OCI-LY3 (cell line): ENCODE data around the gene AQP1.

Experiments used
- H2AFZ ChIP-seq: fragments of 200-600, 300-600 bp; shearing (Covaris generic); 2 replicates; pipeline ENCODE4 v1.6.0; 2014; ENCODE audit warnings: antibody characterized with exemption, low read depth, low read length
- H3K27ac ChIP-seq: fragments of 200-600, 300-600 bp; sonication (generic); 2 replicates; pipeline ENCODE4 v1.5.1; 2014; ENCODE audit warnings: mild to moderate bottlenecking, low read length, moderate library complexity, mixed read lengths
- H3K27me3 ChIP-seq: fragments of 200-600, 300-600 bp; sonication (generic); 2 replicates; pipeline ENCODE4 v1.6.1; 2014; ENCODE audit warnings: low read depth, low read length, mixed read lengths
- H3K36me3 ChIP-seq: fragments of 200-600, 300-600 bp; sonication (generic); replicated peaks from 2 replicates; pipeline ENCODE3; 2014; ENCODE audit warnings: low read depth, low read length, mixed read lengths
- H3K4me1 ChIP-seq: fragments of 300-600, 200-600 bp; sonication (generic); 2 replicates; pipeline ENCODE4 v1.6.1; 2014; ENCODE audit warnings: low read length, mixed read lengths
- H3K4me2 ChIP-seq: fragments of 200-600, 300-600 bp; sonication (generic); 2 replicates; pipeline ENCODE4 v1.6.1; 2014; ENCODE audit warnings: low read length, mixed read lengths
- H3K4me3 ChIP-seq: fragments of 300-600, 200-600 bp; sonication (generic); 2 replicates; pipeline ENCODE4 v1.5.1; 2014; ENCODE audit warnings: antibody characterized with exemption, mild to moderate bottlenecking, low read length, moderate library complexity
- H3K79me2 ChIP-seq: fragments of 300-600, 200-600 bp; shearing (Covaris generic); 2 replicates; pipeline ENCODE4 v1.6.1; 2014; ENCODE audit warnings: mild to moderate bottlenecking, low read length, mixed read lengths
- H3K9ac ChIP-seq: fragments of 300-600, 200-600 bp; shearing (Covaris generic); 2 replicates; pipeline ENCODE4 v1.6.0; 2014; ENCODE audit warnings: mild to moderate bottlenecking, low read length, moderate library complexity
- H3K9me3 ChIP-seq: fragments of 200-600, 300-600 bp; shearing (Covaris generic); 2 replicates; pipeline ENCODE4 v1.6.1; 2014; ENCODE audit warnings: low read length, mixed read lengths; ENCODE audit not compliant: insufficient read depth
- H4K20me1 ChIP-seq: fragments of 200-600, 300-600 bp; sonication (generic); 2 replicates; pipeline ENCODE4 v1.6.1; 2016; ENCODE audit warnings: low read length, mixed read lengths; ENCODE audit not compliant: insufficient read depth
- CTCF ChIP-seq: fragments of 200-600, 300-600 bp; sonication (generic); IDR thresholded peaks from 2 replicates; pipeline ENCODE4 v1.5.1; 2014; ENCODE audit warnings: antibody characterized with exemption, low read length, low read depth
- EZH2phosphoT487 ChIP-seq: fragments of 200-600 bp; shearing (Covaris generic); IDR thresholded peaks from 2 replicates; pipeline ENCODE4 v1.6.1; 2018; ENCODE audit warnings: antibody characterized with exemption, mixed run types, low read depth

AQP1 gene

GRCh38 chr7:30914596-30914995 lies 2.9 kb downstream of the AQP1 start:
- Histone ChIP-seq H3K9me3 (no peaks in the 10 kb centered on the region), H3K4me3 (no peak overlapping the region), H3K4me1 (peaks cover 7% of the 10 kb centered on the region), H3K4me2 (no peak overlapping the region), H3K9ac (no peak overlapping the region), H3K36me3 (no peaks in the 10 kb centered on the region), H4K20me1 (no peaks in the 10 kb centered on the region), H3K79me2 (no peaks in the 10 kb centered on the region), H2AFZ (no peak overlapping the region), H3K27ac (no peak overlapping the region), H3K27me3 (no peaks in the 10 kb centered on the region)
- TF ChIP-seq EZH2phosphoT487 (no peak), CTCF (no peak)

DNA sequence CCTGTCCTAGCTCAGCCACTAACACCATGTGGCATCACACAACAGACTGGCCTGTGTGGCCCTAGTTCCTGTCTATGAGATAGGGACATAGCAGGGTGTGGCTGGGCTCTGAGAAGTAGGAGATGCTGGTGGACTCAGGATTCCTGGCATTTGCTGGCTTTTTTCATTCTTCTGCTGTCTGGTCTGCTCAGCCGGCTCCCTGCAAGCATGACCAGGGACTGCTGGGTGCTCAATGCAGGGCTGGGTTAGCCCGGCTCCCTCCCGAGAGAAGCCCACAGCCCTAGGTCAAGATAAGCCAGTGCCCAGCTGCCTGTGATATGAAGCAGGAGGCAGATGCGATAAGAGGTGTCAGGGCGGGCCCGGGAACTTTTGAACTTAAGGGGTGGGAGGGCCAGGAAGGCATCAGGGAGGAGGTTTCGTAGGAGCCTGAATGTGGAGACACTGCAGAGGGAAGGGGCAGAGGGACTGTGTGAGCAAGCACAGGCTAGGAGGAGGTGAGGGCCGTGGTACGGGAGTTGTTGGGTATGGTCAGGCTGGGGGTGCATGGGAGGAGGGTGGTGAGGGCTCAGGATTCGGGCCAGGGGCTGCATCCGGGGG lies 3.5 kb downstream of the AQP1 start:
- no peak overlapping the region for H3K4me3 ChIP-seq
- no peaks in the 10 kb centered on the region for H3K36me3 ChIP-seq
- no peak overlapping the region for H3K27ac ChIP-seq
- no peak overlapping the region for H2AFZ ChIP-seq
- no peak overlapping the region for H3K4me2 ChIP-seq
- TF ChIP-seq EZH2phosphoT487 (no peak), CTCF (no peak)
- H3K79me2 ChIP-seq: no peaks in the 10 kb centered on the region
- H3K4me1 ChIP-seq: peaks cover 7% of the 10 kb centered on the region
- no peaks in the 10 kb centered on the region for H4K20me1 ChIP-seq
- H3K9ac ChIP-seq: no peak overlapping the region
- H3K27me3 ChIP-seq: no peaks in the 10 kb centered on the region
- no peaks in the 10 kb centered on the region for H3K9me3 ChIP-seq

DNA sequence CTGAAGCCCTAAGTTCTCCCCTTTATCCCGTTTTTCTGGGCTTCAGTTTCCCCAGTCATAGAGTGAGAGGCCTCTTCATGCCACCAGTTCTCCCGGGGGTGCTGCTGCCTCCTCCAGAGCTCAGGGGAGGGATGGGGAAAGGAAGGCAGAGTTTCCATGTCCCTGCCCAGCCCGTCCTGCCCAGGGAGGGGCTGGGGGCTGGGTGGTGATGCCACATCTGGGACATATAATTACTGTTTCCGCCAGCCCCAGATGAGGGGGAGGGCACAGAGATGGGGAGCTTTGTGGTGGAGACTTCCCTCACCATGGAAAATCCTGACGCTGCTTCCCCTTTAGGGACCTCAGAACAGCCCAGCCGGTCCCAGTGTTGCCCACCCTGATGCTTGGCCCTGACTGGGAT lies 4.1 kb downstream of the AQP1 start:
- H3K9me3 ChIP-seq: no peaks in the 10 kb centered on the region
- H3K27me3 ChIP-seq: no peaks in the 10 kb centered on the region
- H3K79me2 ChIP-seq: no peaks in the 10 kb centered on the region
- H3K36me3 ChIP-seq: no peaks in the 10 kb centered on the region
- no peak for TF ChIP-seq CTCF
- no peak for TF ChIP-seq EZH2phosphoT487
- H3K4me2 ChIP-seq: no peak overlapping the region
- H2AFZ ChIP-seq: no peak overlapping the region
- H4K20me1 ChIP-seq: no peaks in the 10 kb centered on the region
- no peak overlapping the region for H3K27ac ChIP-seq
- H3K9ac ChIP-seq: no peak overlapping the region
- peaks cover 2% of the 10 kb centered on the region for H3K4me1 ChIP-seq
- no peak overlapping the region for H3K4me3 ChIP-seq

- no peak overlapping the region for H3K4me3 ChIP-seq
- no peak for TF ChIP-seq CTCF
- no peak for TF ChIP-seq EZH2phosphoT487
- H3K36me3 ChIP-seq: no peaks in the 10 kb centered on the region
- H3K4me2 ChIP-seq: no peak overlapping the region
- no peak overlapping the region for H3K9ac ChIP-seq
- no peaks in the 10 kb centered on the region for H3K9me3 ChIP-seq
- H3K4me1 ChIP-seq: no peaks in the 10 kb centered on the region
- no peaks in the 10 kb centered on the region for H4K20me1 ChIP-seq
- H3K27ac ChIP-seq: no peak overlapping the region
- no peak overlapping the region for H2AFZ ChIP-seq
- no peaks in the 10 kb centered on the region for H3K79me2 ChIP-seq
- no peaks in the 10 kb centered on the region for H3K27me3 ChIP-seq
Observed at GRCh38 chr7:30916255-30916654, 4.6 kb downstream of the AQP1 start.
